Fibroblast of lung (primary cell): Measurements from ENCODE around the gene PLAC1. TPM values are rescaled to one million over a fixed set of nuclear protein-coding genes. Genes with fewer than 3 reads are reported as not detected.

Experiments
- DNase-seq, 2 donors: peaks; one replicate each; pipeline versions ENCODE4 v3.0.0 to v3.0.0-alpha.2; 2010; ENCODE audit warnings: low read depth in 2 of 2
- H2AFZ ChIP-seq: 2 replicates; pipeline ENCODE4 v1.5.1; 2012; ENCODE audit warnings: low read length, control low read depth, inconsistent platforms
- H3K27ac ChIP-seq: 2 replicates; pipeline ENCODE4 v1.5.1; 2011; ENCODE audit warnings: low read length, control low read depth; ENCODE audit not compliant: insufficient read depth
- H3K27me3 ChIP-seq: 2 replicates; pipeline ENCODE4 v1.5.1; 2011; ENCODE audit warnings: mild to moderate bottlenecking, low read length; ENCODE audit not compliant: control insufficient read depth, insufficient read depth
- H3K36me3 ChIP-seq: 2 replicates; pipeline ENCODE4 v1.5.1; 2011; ENCODE audit warnings: low read length; ENCODE audit not compliant: control insufficient read depth, insufficient read depth
- H3K4me1 ChIP-seq: 2 replicates; pipeline ENCODE4 v1.5.1; 2011; ENCODE audit warnings: low read length; ENCODE audit not compliant: control insufficient read depth, insufficient read depth; ENCODE audit errors: extremely low read depth
- H3K4me2 ChIP-seq: 2 replicates; pipeline ENCODE4 v1.5.1; 2011; ENCODE audit warnings: low read length, control low read depth; ENCODE audit not compliant: insufficient read depth; ENCODE audit errors: extremely low read depth
- H3K4me3 ChIP-seq, 4 experiments: fragments of 200-600 bp in 1 of 4; sonication (generic) in 1 of 4; replicated peaks in 1 of 4; 2 replicates each; pipeline ENCODE4 v1.5.1; 2011 to 2016; ENCODE audit warnings: low read length in 4 of 4, low read depth in 3 of 4, mild to moderate bottlenecking in 3 of 4, control low read depth in 2 of 4, inconsistent platforms in 1 of 4, mixed read lengths in 1 of 4; ENCODE audit not compliant: insufficient read depth in 1 of 4; ENCODE audit errors: control extremely low read depth in 1 of 4
- H3K79me2 ChIP-seq: 2 replicates; pipeline ENCODE4 v1.5.1; 2012; ENCODE audit warnings: mild to moderate bottlenecking, low read length, inconsistent platforms; ENCODE audit not compliant: control insufficient read depth, insufficient read depth
- H3K9ac ChIP-seq: 2 replicates; pipeline ENCODE4 v1.5.1; 2011; ENCODE audit warnings: mild to moderate bottlenecking, low read length, control low read depth; ENCODE audit not compliant: insufficient read depth
- H3K9me3 ChIP-seq: 2 replicates; pipeline ENCODE4 v1.5.1; 2012; ENCODE audit warnings: low read depth, low read length; ENCODE audit not compliant: control insufficient read depth, insufficient read depth
- H4K20me1 ChIP-seq: 2 replicates; pipeline ENCODE4 v1.5.1; 2011; ENCODE audit warnings: low read length; ENCODE audit not compliant: control insufficient read depth, insufficient read depth; ENCODE audit errors: extremely low read depth
- CTCF ChIP-seq, 2 donors: IDR thresholded peaks in 1 of 2; conservative IDR thresholded peaks in 1 of 2; 1 replicate in 1 of 2; 2 replicates in 1 of 2; pipeline ENCODE4 v1.5.1; 2011 to 2012; ENCODE audit warnings: low read length in 2 of 2, control low read depth in 1 of 2, inconsistent platforms in 1 of 2, low read depth in 1 of 2, mild to moderate bottlenecking in 1 of 2
- EZH2 ChIP-seq: IDR thresholded peaks from 2 replicates; pipeline ENCODE4 v1.5.1; 2012; ENCODE audit warnings: low read length, control low read depth, mild to moderate bottlenecking; ENCODE audit errors: missing control alignments
- polyA plus RNA-seq, 2 donors: library from polyadenylated mRNA; depleted of rRNA in 1 of 2; stranded (reverse) in 1 of 2; unstranded in 1 of 2; fragments of >200 nt; gene quantifications; 2 replicates each; pipeline ENCODE4 v1.2.1, GENCODE V29; 2011 to 2012; ENCODE audit warnings: missing spikeins in 1 of 2
- total RNA-seq: library from RNA; depleted of rRNA; stranded (reverse); fragments of >200 nt; gene quantifications from 2 replicates; pipeline ENCODE4 v1.2.1, GENCODE V29; 2014

The PLAC1 gene
- total and polyA plus RNA-seq, 2 donors (not counting 1 experiment from before 2014, with no cell fraction given), result 0.17 to 0.22 TPM

GRCh38 chrX:134570509-134570846 is 87.8 kb downstream of the PLAC1 start:
- DNase-seq, result no peak
- Histone ChIP-seq H3K4me3 (no peak overlapping the region), H3K36me3 (no peaks in the 10 kb centered on the region), H3K9ac (no peak overlapping the region), H4K20me1 (no peaks in the 10 kb centered on the region), H3K79me2 (no peaks in the 10 kb centered on the region), H3K27ac (no peak overlapping the region), H2AFZ (no peak overlapping the region), H3K9me3 (no peaks in the 10 kb centered on the region), H3K4me1 (no peaks in the 10 kb centered on the region), H3K4me2 (no peak overlapping the region), H3K27me3 (no peaks in the 10 kb centered on the region)
- TF ChIP-seq EZH2, result no peak
- TF ChIP-seq CTCF (conservative IDR thresholded peaks at IDR 0.05 in 1 of 2, IDR thresholded peaks at IDR 0.05 in 1 of 2; ENCODE audit: low read depth in 1 of 2, low read length in 2 of 2), result no peak

GRCh38 chrX:134569306-134569705 is 89.0 kb downstream of the PLAC1 start:
- no peaks in the 10 kb centered on the region for H3K4me1 ChIP-seq
- no peaks in the 10 kb centered on the region for H3K36me3 ChIP-seq
- H3K27ac ChIP-seq, result no peak overlapping the region
- H4K20me1 ChIP-seq, result no peaks in the 10 kb centered on the region
- H3K4me2 ChIP-seq, result no peak overlapping the region
- DNase-seq, result no peak
- no peak overlapping the region for H3K4me3 ChIP-seq
- TF ChIP-seq EZH2, result no peak
- TF ChIP-seq CTCF (conservative IDR thresholded peaks at IDR 0.05 in 1 of 2, IDR thresholded peaks at IDR 0.05 in 1 of 2; ENCODE audit: low read depth in 1 of 2, low read length in 2 of 2), result no peak
- no peaks in the 10 kb centered on the region for H3K79me2 ChIP-seq
- no peaks in the 10 kb centered on the region for H3K9me3 ChIP-seq
- H2AFZ ChIP-seq, result no peak overlapping the region
- H3K27me3 ChIP-seq, result no peaks in the 10 kb centered on the region
- H3K9ac ChIP-seq, result no peak overlapping the region

- Histone ChIP-seq H2AFZ (no peak overlapping the region), H3K9me3 (no peaks in the 10 kb centered on the region), H3K79me2 (no peaks in the 10 kb centered on the region), H3K4me2 (no peak overlapping the region), H3K36me3 (no peaks in the 10 kb centered on the region), H4K20me1 (no peaks in the 10 kb centered on the region), H3K9ac (no peak overlapping the region), H3K4me3 (no peak overlapping the region), H3K27ac (no peak overlapping the region), H3K27me3 (no peaks in the 10 kb centered on the region), H3K4me1 (no peaks in the 10 kb centered on the region)
- TF ChIP-seq EZH2 (no peak), CTCF (conservative IDR thresholded peaks at IDR 0.05 in 1 of 2, IDR thresholded peaks at IDR 0.05 in 1 of 2; ENCODE audit: low read depth in 1 of 2, low read length in 2 of 2) (no peak)
- no peak for DNase-seq
These were observed 89.8 kb downstream of the PLAC1 start for GRCh38 chrX:134568285-134569016.
